Stimulated activated CD8-positive, alpha-beta memory T cell treated with anti-CD3 and anti-CD28 coated beads, Interleukin-12 subunit alpha, Interleukin-12 subunit beta, amount 100 ng/mL, for 4 hours (primary cell): ENCODE measurements around the gene SIPA1L3.

ENCODE experiments used
- DNase-seq: peaks from one replicate; pipeline ENCODE4 v3.0.0-alpha.2; 2020; ENCODE audit warnings: low read depth

SIPA1L3 gene

GRCh38 chr19:37943480-37943879 lies 36.5 kb downstream of the SIPA1L3 start:
- DNase-seq: no peak

GRCh38 chr19:37946132-37946531 lies 39.1 kb downstream of the SIPA1L3 start:
- DNase-seq: no peak

- no peak for DNase-seq
These were observed 40.8 kb downstream of the SIPA1L3 start for GRCh38 chr19:37947778-37948177.

- DNase-seq: no peak
These were observed 41.4 kb downstream of the SIPA1L3 start for GRCh38 chr19:37948362-37948761.

- no peak for DNase-seq
These were observed 43.6 kb downstream of the SIPA1L3 start for GRCh38 chr19:37950471-37951175.

GRCh38 chr19:37951816-37952210 lies 44.8 kb downstream of the SIPA1L3 start:
- no peak for DNase-seq

- no peak for DNase-seq
These were observed 46.3 kb downstream of the SIPA1L3 start for GRCh38 chr19:37953171-37953917.

GRCh38 chr19:37953918-37954303 lies 46.9 kb downstream of the SIPA1L3 start:
- no peak for DNase-seq

- no peak for DNase-seq
These were observed 47.4 kb downstream of the SIPA1L3 start for GRCh38 chr19:37954421-37954874.

- no peak for DNase-seq
These were observed 49.0 kb downstream of the SIPA1L3 start for GRCh38 chr19:37955986-37956385.

GRCh38 chr19:37957176-37957575 lies 50.2 kb downstream of the SIPA1L3 start:
- no peak for DNase-seq

GRCh38 chr19:37959665-37960114 lies 52.7 kb downstream of the SIPA1L3 start:
- DNase-seq: no peak

GRCh38 chr19:37961198-37961597 lies 54.2 kb downstream of the SIPA1L3 start:
- DNase-seq: no peak

- DNase-seq: no peak
These were observed 56.4 kb downstream of the SIPA1L3 start for GRCh38 chr19:37963190-37963936.

- DNase-seq: no peak
These were observed 57.1 kb downstream of the SIPA1L3 start for GRCh38 chr19:37964109-37964508.

GRCh38 chr19:37966211-37966661 lies 59.2 kb downstream of the SIPA1L3 start:
- DNase-seq: no peak

GRCh38 chr19:37966662-37967231 lies 59.7 kb downstream of the SIPA1L3 start:
- no peak for DNase-seq

GRCh38 chr19:37969695-37970094 lies 62.7 kb downstream of the SIPA1L3 start:
- no peak for DNase-seq

- no peak for DNase-seq
These were observed 63.7 kb downstream of the SIPA1L3 start for GRCh38 chr19:37970699-37971098.

GRCh38 chr19:37972803-37973202 lies 65.8 kb downstream of the SIPA1L3 start:
- no peak for DNase-seq

- no peak for DNase-seq
These were observed 66.7 kb downstream of the SIPA1L3 start for GRCh38 chr19:37973666-37974065.

- DNase-seq: no peak
These were observed 68.1 kb downstream of the SIPA1L3 start for GRCh38 chr19:37975071-37975470.
